GM13977 (cell line): Measurements from ENCODE around the gene IL34.

Source experiments
- DNase-seq: peaks from one replicate; pipeline ENCODE4 v3.0.0; 2012; ENCODE audit warnings: low spot score
- in situ Hi-C: fragments of 300-500 bp; cut with MboI; formaldehyde crosslinking; loops from one replicate; pipeline ENCODE4 v1.12.0; 2022; ENCODE audit warnings: low sequenced_read_pairs, low pct_unique_long_range_greater_than_20kb, mixed read lengths, inconsistent platforms; ENCODE audit not compliant: unreplicated experiment
- TF ChIP-seq, protein P1 (sequence below): IDR thresholded peaks from 2 replicates; pipeline ENCODE4 v1.5.1; 2012; ENCODE audit warnings: mild to moderate bottlenecking, control low read depth; ENCODE audit not compliant: insufficient read depth; ENCODE audit errors: extremely low read depth, missing control alignments

Gene IL34

DNA sequence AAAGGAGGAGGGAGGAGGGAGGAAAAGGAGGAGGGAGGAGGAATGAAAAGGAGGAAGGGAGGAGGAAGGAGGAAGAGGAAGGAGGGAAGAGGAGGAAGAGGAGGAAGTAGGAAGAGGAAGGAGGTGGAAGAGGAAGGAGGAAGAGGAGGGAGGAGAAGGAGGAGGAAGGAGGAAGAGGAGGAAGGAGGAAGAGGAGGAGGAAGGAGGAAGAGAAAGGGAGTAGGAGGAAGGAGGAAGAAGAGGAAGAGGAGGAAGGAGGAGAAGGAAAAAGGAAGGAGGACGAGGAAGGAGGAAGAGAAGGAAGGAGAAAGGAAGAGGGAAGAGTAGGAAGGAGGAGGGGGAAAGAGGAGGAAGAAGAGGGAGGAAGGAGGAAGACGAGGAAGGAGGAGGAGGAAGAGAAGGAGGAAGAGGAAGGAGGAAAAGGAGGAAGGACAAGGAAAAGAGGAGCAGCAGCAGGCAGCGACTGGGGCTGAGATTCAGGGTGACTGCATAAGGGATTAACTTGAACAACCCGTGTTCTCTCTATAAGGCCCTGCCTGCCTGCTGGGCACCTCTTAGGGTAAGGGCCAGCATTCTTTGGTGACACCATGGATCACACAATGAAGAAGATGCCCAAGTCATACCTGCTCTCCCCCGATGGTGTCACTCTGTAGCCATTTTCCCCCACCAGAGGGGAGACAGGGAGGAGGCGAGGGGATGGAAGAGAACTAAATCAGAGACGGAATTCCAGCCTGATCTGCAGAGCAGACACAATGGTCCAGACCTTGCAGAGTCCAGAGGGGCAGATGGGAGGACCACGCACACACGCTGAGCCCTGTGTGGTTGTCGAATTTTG lies 1.4 kb upstream of the IL34 start:
- TF ChIP-seq, protein P1, sequence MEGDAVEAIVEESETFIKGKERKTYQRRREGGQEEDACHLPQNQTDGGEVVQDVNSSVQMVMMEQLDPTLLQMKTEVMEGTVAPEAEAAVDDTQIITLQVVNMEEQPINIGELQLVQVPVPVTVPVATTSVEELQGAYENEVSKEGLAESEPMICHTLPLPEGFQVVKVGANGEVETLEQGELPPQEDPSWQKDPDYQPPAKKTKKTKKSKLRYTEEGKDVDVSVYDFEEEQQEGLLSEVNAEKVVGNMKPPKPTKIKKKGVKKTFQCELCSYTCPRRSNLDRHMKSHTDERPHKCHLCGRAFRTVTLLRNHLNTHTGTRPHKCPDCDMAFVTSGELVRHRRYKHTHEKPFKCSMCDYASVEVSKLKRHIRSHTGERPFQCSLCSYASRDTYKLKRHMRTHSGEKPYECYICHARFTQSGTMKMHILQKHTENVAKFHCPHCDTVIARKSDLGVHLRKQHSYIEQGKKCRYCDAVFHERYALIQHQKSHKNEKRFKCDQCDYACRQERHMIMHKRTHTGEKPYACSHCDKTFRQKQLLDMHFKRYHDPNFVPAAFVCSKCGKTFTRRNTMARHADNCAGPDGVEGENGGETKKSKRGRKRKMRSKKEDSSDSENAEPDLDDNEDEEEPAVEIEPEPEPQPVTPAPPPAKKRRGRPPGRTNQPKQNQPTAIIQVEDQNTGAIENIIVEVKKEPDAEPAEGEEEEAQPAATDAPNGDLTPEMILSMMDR = no peak
- no peak for DNase-seq
- in situ Hi-C loops = no loop called here

DNA sequence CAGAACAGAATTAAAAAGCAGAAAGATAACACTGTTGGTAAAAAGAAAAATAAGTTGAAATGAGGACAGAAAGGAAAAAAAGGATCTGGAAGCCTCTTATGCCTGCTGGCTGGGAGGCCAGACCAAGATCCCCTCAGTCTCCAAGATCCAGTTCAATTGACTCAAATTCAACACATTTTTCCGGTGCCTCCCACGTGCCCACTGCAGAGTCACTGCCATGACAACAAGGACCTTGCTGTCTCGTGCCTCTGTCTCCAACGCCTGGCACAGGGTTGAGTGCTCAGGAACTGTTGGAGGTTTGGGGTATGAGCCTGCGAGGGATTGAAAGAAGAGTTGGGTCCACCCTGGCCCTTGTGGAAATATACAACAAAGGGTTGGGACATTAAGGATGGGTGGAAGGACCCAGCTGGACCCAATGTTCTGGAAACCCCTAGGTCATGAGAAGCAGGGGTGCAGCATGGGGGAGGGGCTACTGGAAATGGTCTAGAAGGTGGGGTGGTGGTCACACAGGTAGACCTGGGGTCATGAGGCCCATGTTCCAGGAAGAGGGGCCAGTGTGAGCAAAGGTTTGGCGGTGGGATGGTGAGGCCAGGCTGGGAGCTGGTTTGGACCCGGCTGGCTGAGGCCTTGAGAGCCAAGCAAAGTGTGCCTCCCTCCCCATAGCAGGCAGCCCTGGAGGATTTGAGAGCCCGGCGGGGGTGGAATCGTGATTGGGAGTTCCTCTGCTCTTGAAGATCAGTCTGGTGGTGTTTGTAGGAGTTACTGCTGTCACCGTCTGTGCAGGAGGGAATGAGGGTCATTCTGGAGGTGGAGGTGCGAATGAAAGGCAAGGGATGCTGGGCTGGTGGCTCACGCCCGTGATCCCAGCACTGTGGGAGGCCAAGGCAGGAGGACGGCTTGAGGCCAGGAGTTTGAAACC lies 1.3 kb downstream of the IL34 start:
- TF ChIP-seq, protein P1 = no peak
- DNase-seq = no peak
- in situ Hi-C loops = no loop called here

DNA sequence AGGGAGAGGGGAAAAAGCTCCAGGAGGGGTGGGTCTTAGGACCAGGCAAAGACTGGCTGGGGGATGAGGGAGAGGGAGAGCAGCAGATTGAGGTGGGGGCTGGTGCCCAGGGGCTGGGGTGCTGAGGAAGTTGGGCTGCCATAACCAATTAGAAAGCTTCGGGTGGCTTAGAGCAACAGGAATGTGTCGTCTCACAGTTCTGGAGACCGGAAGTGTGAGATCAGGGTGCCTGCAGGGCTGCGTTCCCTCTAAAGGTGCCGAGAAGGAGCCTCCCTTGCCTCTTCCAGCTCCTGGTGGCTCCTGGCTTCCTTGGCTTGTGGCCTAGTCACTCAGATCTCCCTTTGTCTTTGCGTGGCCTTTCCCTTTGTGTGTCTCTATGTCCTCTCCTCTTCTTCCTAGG lies 2.2 kb downstream of the IL34 start:
- in situ Hi-C loops = no loop called here
- no peak for DNase-seq
- TF ChIP-seq, protein P1 = no peak

DNA sequence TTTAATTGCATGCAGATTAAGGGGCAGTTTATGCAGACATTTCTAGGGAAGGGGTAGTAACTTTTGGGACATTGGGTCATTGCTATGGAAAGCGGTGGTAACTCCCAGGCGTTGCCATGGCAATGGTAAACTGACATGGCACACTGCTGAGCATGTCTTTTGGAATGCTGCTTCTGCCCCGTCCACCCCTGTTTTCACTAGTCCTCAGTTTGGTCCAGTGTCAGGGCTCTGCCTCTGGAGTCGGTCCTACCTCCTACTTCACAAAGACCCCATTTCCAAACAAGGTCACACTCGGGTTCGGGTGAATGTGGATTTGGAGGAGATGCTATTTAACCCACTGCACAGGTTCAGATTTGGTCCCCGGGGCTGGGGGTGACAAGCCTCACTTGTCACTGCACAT lies 2.9 kb downstream of the IL34 start:
- DNase-seq = no peak
- in situ Hi-C loops = no loop called here
- TF ChIP-seq, protein P1 = no peak

DNA sequence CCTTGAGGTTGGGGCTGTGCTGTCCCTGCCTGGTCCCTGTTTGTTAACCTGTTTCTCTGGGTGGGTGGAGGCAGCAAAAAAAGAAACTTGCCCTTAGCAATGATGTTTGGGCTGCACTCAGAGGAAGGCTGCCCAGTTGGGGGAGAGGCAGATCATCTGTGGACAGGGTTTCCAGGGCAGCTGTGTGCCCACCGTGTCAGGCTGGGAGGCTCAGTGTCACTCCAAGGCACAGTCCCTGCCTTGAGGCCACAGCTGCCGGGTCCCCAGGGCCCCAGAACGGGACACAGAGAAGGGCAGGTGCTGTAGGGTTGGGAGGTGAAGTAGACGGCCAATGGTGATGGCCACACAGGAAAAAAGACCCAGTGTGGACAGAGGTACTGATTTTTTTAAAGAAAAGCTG lies 3.9 kb downstream of the IL34 start:
- in situ Hi-C loops = no loop called here
- DNase-seq = no peak
- TF ChIP-seq, protein P1 = no peak

DNA sequence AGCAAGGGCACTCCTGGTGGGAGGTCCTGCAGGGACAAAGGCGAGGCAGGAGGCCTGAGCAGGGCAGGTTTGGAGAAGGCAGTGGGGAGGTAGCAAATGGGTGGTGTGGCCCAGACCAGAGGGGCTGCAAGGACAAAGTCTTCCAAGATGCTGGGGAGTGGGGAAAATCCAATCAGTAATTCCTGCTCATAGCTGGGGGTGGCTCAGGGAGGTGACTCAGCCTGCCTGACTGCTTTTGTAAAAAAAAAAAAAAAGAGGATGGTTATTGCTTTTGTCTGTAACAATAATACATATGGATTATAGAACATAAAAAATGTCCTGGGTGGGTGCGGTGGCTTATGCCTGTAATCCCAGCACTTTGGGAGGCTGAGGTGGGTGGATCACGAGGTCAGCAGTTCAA lies 5.2 kb downstream of the IL34 start:
- TF ChIP-seq, protein P1 = no peak
- no peak for DNase-seq
- in situ Hi-C loops = no loop called here
